DND-41 (cell line): ENCODE measurements around the gene TOP3A.

ENCODE experiments used
- CTCF ChIP-seq: IDR thresholded peaks from 2 replicates; pipeline ENCODE4 v1.5.1; 2012; ENCODE audit warnings: borderline replicate concordance, low read length, moderate library complexity, mild to moderate bottlenecking; ENCODE audit not compliant: poor library complexity, severe bottlenecking; ENCODE audit errors: extremely low read depth
- EZH2 ChIP-seq: IDR thresholded peaks from 3 replicates; pipeline ENCODE4 v1.6.1; 2012; ENCODE audit warnings: borderline replicate concordance, low read depth, mild to moderate bottlenecking, moderate library complexity, low read length, inconsistent platforms; ENCODE audit not compliant: severe bottlenecking

- TF ChIP-seq EZH2: no peak
- TF ChIP-seq CTCF: no peak
Observed at GRCh38 chr17:18314731-18315561, at the start of gene TOP3A, which contains the start of gene SMCR8.
